Dermis blood vessel endothelial cell (primary cell): ENCODE data around the gene NUDT5. TPM values are rescaled to one million over a fixed set of nuclear protein-coding genes. Genes with fewer than 3 reads are reported as not detected.

ENCODE experiments used
- DNase-seq: peaks from one replicate; pipeline ENCODE4 v3.0.0; 2010
- total RNA-seq: library from RNA; depleted of rRNA; stranded (reverse); fragments of >200 nt; gene quantifications from 2 replicates; pipeline ENCODE4 v1.2.3, GENCODE V29; 2014

Gene NUDT5
- total RNA-seq, 1 donor from 2014 or later, result 86.1 TPM

- no peak for DNase-seq
Observed at GRCh38 chr10:12162927-12163326, 32.8 kb downstream of the NUDT5 start.

GRCh38 chr10:12160664-12161063 is 35.0 kb downstream of the NUDT5 start:
- DNase-seq, result no peak

GRCh38 chr10:12158111-12158510 is 37.6 kb downstream of the NUDT5 start:
- DNase-seq, result no peak

GRCh38 chr10:12156367-12157123 is 39.1 kb downstream of the NUDT5 start:
- DNase-seq, result no peak

GRCh38 chr10:12154516-12154915 is 41.2 kb downstream of the NUDT5 start:
- DNase-seq, result no peak

- DNase-seq, result no peak
Observed at GRCh38 chr10:12150163-12150562, 45.5 kb downstream of the NUDT5 start.

GRCh38 chr10:12144538-12144937 is 51.2 kb downstream of the NUDT5 start:
- no peak for DNase-seq

GRCh38 chr10:12140038-12140437 is 55.7 kb downstream of the NUDT5 start:
- DNase-seq, result no peak

- DNase-seq, result no peak
Observed at GRCh38 chr10:12135631-12136030, 60.1 kb downstream of the NUDT5 start.

- peak; percentile 78 for DNase-seq
Observed at GRCh38 chr10:12130237-12130872, 65.3 kb downstream of the NUDT5 start.

GRCh38 chr10:12129222-12130111 is 66.2 kb downstream of the NUDT5 start, which contains the start of gene SEC61A2:
TSS of gene SEC61A2 (plus strand) at chr10:12129677. CDS start at chr10:12129788, 111 bp downstream.
- DNase-seq, result peak; percentile 95

- DNase-seq, result no peak
Observed at GRCh38 chr10:12121673-12122072, 74.0 kb downstream of the NUDT5 start.

Other genes with a start within 250 kb of the NUDT5 start
- gene UPF2, start 153.1 kb downstream of the NUDT5 start, total RNA-seq, result 21.8 and 31.6 TPM in 2 replicates
- gene DHTKD1, start 126.9 kb downstream of the NUDT5 start, total RNA-seq, result 31.7 and 40.5 TPM in 2 replicates
- gene SEC61A2, start 66.2 kb downstream of the NUDT5 start, total RNA-seq, result 7.2 and 12.3 TPM in 2 replicates
- 149 and 233 TPM in 2 replicates for gene CDC123, start 297 bp upstream of the NUDT5 start, total RNA-seq
- 0.85 and 3.2 TPM in 2 replicates for gene CAMK1D, start 153.7 kb upstream of the NUDT5 start, total RNA-seq